22Rv1 (cell line): Measurements from ENCODE around the gene SLC24A4.

Source experiments
- H3K27ac ChIP-seq: fragments of 450-650 bp; 2 replicates; pipeline ENCODE4 v1.5.1; 2017
- ZFX ChIP-seq: fragments of 450-650 bp; IDR thresholded peaks from 2 replicates; pipeline ENCODE4 v1.6.1; 2017; ENCODE audit warnings: antibody characterized with exemption, borderline replicate concordance
- TF ChIP-seq, protein P1 (sequence below): fragments of 450-650 bp; IDR thresholded peaks from 2 replicates; pipeline ENCODE4 v1.5.1; 2017; ENCODE audit warnings: mild to moderate bottlenecking

Gene SLC24A4

DNA sequence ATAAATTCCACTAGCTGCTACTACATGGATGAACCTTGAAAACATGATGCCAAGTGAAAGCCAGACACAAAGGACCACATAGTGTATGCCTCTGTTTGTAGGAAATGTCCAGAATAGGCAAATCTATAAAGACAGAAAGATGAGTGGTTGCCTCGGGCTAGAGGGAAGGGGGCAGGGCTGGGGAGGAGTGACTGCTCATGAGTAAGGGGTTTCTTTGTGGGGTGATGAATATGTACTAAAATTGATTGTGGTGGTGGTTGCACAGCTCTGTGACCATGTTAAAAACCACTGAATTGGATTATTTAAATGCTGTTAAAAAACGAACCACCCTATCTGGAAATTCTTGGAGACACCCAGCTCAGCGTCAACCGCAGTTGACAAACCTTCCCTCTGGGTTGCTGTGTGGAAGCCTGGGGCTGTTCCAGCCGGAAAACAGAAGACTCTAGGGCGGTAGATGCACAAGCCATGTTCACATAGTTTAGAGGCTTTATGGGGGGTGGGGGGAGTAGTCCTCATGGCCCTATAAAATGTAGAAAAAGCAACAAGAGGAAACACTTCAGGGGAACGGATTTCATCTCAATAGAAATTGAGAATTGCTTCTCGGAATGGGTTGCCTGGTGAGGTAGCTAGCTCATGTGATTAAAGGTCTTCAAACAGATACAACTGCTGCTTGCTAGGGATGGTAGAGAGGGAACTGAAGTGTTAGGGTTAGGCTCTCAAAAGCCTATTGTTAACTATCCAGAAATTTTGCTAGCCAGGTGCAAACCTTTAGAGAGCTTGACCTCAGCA lies 220.0 kb downstream of the SLC24A4 start:
- no peak overlapping the region for H3K27ac ChIP-seq
- TF ChIP-seq, protein P1, sequence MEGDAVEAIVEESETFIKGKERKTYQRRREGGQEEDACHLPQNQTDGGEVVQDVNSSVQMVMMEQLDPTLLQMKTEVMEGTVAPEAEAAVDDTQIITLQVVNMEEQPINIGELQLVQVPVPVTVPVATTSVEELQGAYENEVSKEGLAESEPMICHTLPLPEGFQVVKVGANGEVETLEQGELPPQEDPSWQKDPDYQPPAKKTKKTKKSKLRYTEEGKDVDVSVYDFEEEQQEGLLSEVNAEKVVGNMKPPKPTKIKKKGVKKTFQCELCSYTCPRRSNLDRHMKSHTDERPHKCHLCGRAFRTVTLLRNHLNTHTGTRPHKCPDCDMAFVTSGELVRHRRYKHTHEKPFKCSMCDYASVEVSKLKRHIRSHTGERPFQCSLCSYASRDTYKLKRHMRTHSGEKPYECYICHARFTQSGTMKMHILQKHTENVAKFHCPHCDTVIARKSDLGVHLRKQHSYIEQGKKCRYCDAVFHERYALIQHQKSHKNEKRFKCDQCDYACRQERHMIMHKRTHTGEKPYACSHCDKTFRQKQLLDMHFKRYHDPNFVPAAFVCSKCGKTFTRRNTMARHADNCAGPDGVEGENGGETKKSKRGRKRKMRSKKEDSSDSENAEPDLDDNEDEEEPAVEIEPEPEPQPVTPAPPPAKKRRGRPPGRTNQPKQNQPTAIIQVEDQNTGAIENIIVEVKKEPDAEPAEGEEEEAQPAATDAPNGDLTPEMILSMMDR, result no peak
- no peak for TF ChIP-seq ZFX

DNA sequence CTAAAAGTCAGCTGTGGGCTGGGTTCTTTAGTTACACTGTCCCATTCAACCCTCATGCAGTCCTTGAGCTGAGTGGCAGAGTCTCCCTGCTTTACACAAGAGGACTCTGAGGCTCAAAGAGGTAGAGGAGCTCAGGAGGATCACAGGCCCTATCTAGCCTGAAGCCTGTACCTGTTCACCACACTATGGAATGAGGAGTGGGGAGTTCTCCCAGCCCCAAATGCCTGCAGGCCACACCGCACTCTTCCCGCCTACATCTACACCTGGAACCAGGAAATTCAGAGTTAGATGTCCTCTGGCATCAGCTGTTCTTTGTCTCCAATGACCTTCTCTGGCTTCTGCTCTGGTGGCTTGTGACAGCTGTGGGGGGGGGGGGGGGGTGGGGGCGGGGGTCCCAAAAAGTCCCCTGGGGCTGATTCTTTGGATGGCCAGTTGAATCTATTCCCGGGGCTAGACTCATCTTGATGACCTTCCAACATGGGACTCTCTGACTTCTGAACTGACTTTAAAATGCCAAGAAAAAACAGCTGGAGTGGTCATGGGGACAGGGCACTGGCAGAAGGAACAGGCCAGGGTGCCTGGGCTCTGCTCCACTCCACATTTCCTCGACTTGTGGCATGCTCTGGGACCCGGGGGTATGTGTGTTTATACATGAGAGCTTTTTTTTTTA lies 221.2 kb downstream of the SLC24A4 start:
- TF ChIP-seq, protein P1, result no peak
- no peak for TF ChIP-seq ZFX
- H3K27ac ChIP-seq, result no peak overlapping the region

DNA sequence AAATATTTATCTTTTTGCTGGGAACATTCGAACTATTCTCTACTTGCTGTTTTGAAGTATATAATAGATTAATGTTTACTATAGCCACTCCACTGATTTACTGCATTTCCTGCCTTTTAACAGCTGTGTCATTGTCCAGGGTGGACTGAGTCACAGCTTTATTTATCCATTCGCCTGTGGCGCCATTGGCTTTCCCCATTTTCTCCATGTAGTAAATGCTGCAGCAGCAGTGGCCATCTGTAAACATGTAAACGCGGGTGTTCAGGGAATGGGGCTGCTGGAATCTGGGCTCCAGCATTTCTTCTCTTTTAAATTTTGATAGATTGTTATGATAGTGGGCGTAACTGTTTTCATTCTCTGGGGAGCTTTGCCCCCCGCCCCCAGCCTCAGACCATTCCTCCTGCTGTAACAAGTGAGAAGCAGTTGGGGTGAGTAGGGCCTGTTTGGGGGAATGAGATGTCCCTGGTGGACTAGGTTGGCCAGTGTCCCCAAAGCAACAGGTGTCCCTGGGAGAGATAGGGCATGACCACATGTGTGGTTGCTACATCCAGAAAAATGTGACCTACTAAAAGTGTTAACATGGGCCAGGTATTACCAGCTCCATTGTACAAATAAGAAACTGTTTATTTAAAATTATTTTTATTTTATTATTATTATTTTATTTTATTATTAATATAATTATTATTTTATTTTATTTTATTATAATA lies 223.5 kb downstream of the SLC24A4 start:
- no peak for TF ChIP-seq ZFX
- TF ChIP-seq, protein P1, result no peak
- H3K27ac ChIP-seq, result no peak overlapping the region

DNA sequence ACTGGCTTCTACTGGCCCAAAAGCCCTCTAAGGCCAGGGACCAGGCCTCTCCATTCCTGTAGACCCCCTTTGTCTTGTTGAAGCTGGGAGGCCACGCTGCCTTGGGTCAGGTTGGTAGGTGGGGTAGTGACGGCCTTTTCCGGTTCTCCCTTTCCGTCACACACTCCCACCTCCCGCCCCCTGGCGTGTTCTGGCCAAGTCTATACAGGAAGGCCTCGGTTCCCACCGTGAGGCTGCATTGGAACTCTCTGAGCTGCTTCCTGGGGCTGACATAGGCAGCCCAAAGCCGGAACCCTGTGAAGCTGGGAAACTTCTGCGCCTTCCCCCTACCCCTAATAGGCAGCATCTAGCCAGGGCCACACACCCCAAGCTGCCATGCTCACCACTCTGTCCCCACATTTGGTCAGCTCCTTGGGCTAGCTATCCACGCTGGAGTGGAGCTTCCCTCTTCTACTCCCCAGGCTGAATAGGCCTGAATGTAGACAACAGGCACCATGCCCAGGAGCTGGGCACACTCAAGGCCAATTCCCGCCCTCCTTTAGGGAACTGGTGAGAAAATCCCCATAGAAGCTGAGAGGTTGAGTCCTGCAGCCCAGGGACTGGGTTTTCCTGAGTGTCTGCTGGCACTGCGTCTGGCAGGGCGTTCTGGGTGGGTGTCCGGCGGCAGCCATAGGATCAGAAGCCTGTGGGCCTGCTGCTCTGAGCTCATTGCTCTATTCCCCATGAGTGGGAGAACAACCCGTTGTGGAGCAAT lies 226.3 kb downstream of the SLC24A4 start:
- TF ChIP-seq, protein P1, result no peak
- TF ChIP-seq ZFX, result no peak
- no peak overlapping the region for H3K27ac ChIP-seq

DNA sequence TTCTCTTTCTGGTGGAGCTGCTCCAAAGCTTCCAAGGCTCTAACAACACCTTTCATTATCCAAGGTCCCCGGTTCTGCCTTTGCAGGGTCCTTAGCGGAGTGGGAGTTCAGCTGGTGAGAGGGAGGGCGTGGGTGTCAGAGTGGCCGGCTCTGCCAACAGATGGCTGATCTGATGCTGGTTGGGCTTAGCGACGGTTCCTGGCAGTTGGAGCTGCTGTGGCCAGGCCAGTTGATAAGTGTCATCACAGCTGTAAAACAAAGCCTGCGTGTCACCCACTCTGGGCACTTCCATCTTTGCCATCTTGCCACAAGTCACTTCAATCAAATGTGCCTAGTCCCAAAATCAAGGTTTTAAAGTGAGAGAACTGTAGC lies 226.9 kb downstream of the SLC24A4 start:
- TF ChIP-seq, protein P1, result no peak
- TF ChIP-seq ZFX, result no peak
- H3K27ac ChIP-seq, result no peak overlapping the region
